ENCODE data around the gene CTDSPL.

CTDSPL gene

DNA sequence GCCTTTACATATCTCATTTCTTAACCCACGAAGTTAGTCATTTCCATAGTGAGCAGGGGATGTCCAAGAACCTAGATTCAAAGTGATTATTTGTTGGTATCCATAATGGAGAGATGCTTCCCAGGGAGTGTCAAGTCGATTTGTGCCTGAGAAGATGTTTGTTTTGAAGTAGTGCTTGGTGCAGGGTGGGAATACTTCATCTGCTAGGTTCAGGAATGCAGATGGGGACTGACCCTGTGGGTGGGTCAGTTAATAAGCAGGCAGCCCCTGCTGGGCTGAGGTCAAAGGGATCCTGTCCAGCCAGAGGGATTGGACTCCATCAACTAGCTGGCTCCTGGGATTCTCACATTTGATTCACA is 84.8 kb downstream of the CTDSPL start:
- Histone ChIP-seq H3K4me1 (ENCODE audit: control insufficient read depth, insufficient read depth, low read length, poor library complexity, severe bottlenecking) (no peaks in the 10 kb centered on the region), H3K4me3 (ENCODE audit: insufficient read depth, low read depth, low read length, poor library complexity, severe bottlenecking) (no peak overlapping the region), H3K27me3 (replicated peaks; ENCODE audit: control insufficient read depth, insufficient read depth, low read length, poor library complexity, severe bottlenecking) (no peaks in the 10 kb centered on the region), H3K36me3 (ENCODE audit: control insufficient read depth, insufficient read depth, low read length) (no peaks in the 10 kb centered on the region), H3K27ac (ENCODE audit: insufficient read depth, low read length, poor library complexity, severe bottlenecking) (no peak overlapping the region), H3K9me3 (ENCODE audit: control insufficient read depth, low read length) (no peaks in the 10 kb centered on the region)
- DNase-seq: no peak

DNA sequence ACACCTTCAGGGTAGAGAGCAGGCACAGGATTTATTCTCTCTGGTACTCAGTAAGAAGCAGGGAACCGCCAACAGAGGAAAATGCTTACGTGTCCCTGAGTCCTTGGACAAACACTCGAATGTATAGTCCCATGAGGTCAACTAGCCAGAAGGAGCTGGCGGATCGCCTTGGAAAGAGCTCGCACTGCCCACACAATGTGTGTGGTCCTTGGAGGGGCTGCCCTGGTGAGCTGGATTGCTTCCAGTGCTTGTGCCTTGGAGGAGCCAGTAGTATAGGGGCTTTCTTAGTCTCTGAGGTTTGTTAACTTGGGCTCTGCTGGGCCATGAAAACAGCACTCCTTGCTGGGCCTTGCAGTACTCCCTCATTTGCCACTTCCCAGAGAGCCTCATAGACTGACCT is 88.2 kb downstream of the CTDSPL start:
- Histone ChIP-seq H3K4me1 (ENCODE audit: control insufficient read depth, insufficient read depth, low read length, poor library complexity, severe bottlenecking) (no peaks in the 10 kb centered on the region), H3K4me3 (ENCODE audit: insufficient read depth, low read depth, low read length, poor library complexity, severe bottlenecking) (no peak overlapping the region), H3K27ac (ENCODE audit: insufficient read depth, low read length, poor library complexity, severe bottlenecking) (no peak overlapping the region), H3K27me3 (replicated peaks; ENCODE audit: control insufficient read depth, insufficient read depth, low read length, poor library complexity, severe bottlenecking) (no peaks in the 10 kb centered on the region), H3K36me3 (ENCODE audit: control insufficient read depth, insufficient read depth, low read length) (no peaks in the 10 kb centered on the region), H3K9me3 (ENCODE audit: control insufficient read depth, low read length) (no peaks in the 10 kb centered on the region)
- no peak for DNase-seq

DNA sequence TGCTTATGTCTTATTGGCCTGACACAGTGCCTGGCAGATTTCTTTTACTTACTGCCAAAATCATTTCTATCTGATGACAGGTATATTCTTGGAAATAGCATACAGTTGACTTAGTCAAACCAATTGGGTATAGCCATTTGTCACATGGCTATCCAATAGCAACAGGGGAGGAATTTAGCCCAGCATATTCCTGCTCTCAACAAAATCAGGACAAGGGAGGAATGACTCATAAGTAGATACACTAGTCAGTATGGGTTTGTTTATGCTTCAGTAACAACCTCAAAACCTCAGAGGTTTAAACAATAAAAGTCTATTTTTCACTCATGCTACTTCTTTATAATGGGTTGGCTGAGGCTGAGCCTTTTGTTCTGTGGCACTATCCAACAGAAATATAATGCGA is 90.9 kb downstream of the CTDSPL start:
- H3K9me3 ChIP-seq (ENCODE audit: control insufficient read depth, low read length): no peaks in the 10 kb centered on the region
- no peak for DNase-seq
- H3K36me3 ChIP-seq (ENCODE audit: control insufficient read depth, insufficient read depth, low read length): no peaks in the 10 kb centered on the region
- no peaks in the 10 kb centered on the region for H3K27me3 ChIP-seq (replicated peaks; ENCODE audit: control insufficient read depth, insufficient read depth, low read length, poor library complexity, severe bottlenecking)
- no peak overlapping the region for H3K27ac ChIP-seq (ENCODE audit: insufficient read depth, low read length, poor library complexity, severe bottlenecking)
- peaks cover 5% of the 10 kb centered on the region for H3K4me1 ChIP-seq (ENCODE audit: control insufficient read depth, insufficient read depth, low read length, poor library complexity, severe bottlenecking)
- no peak overlapping the region for H3K4me3 ChIP-seq (ENCODE audit: insufficient read depth, low read depth, low read length, poor library complexity, severe bottlenecking)

DNA sequence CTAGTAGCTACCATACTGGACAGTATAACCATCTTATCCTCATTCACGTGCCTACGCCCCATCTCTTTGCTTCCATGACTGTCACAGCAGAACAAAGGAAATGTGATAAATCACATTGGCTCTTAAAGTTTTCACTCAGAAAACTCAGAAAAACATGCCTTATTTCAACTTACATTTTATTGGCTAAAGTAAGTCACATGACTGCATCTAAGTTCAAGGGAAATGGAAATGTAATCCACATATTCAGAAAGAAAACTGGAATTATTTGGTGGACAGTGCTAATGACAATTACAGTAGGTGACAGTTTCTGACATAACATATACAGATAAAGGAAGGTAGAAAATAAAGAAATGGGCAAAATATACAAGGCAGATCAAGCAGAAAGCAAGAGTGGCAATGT is 91.5 kb downstream of the CTDSPL start:
- peaks cover 5% of the 10 kb centered on the region for H3K4me1 ChIP-seq (ENCODE audit: control insufficient read depth, insufficient read depth, low read length, poor library complexity, severe bottlenecking)
- no peaks in the 10 kb centered on the region for H3K36me3 ChIP-seq (ENCODE audit: control insufficient read depth, insufficient read depth, low read length)
- no peaks in the 10 kb centered on the region for H3K27me3 ChIP-seq (replicated peaks; ENCODE audit: control insufficient read depth, insufficient read depth, low read length, poor library complexity, severe bottlenecking)
- no peak for DNase-seq
- H3K4me3 ChIP-seq (ENCODE audit: insufficient read depth, low read depth, low read length, poor library complexity, severe bottlenecking): no peak overlapping the region
- no peaks in the 10 kb centered on the region for H3K9me3 ChIP-seq (ENCODE audit: control insufficient read depth, low read length)
- no peak overlapping the region for H3K27ac ChIP-seq (ENCODE audit: insufficient read depth, low read length, poor library complexity, severe bottlenecking)

DNA sequence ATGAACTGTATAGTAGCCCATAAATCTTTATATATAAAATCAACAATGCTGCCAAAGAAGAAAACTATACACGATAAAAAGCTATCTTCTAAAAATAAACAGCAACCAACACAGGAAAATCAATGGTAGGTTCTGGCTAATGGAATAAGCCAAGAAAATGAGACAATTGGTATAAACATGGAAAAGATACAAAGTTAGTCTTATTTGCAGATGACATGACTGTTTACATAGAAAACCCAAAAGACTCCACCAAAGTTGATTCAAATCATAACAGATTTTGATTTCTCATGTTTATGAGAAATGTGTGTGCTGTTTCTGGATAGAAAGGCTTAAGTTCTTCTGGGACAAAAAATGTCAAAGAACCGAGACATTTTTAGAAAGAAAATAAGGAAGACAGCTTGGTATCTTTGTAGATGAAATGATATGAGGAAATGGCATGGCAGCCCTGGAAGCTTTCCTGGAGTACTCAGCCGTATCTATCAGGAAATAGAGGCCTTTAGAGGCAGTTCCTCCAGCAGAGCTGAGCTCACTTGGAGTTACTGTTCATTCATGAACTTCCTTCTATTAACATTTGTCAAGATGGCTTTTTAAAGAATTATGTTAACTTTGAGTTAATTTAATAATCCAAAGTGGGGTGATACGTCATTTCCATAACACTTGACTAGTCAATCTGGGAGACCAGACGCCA is 92.2 kb downstream of the CTDSPL start:
- Histone ChIP-seq H3K36me3 (ENCODE audit: control insufficient read depth, insufficient read depth, low read length) (no peaks in the 10 kb centered on the region), H3K9me3 (ENCODE audit: control insufficient read depth, low read length) (no peaks in the 10 kb centered on the region), H3K27me3 (replicated peaks; ENCODE audit: control insufficient read depth, insufficient read depth, low read length, poor library complexity, severe bottlenecking) (no peaks in the 10 kb centered on the region), H3K27ac (ENCODE audit: insufficient read depth, low read length, poor library complexity, severe bottlenecking) (no peak overlapping the region), H3K4me3 (ENCODE audit: insufficient read depth, low read depth, low read length, poor library complexity, severe bottlenecking) (no peak overlapping the region), H3K4me1 (ENCODE audit: control insufficient read depth, insufficient read depth, low read length, poor library complexity, severe bottlenecking) (peaks cover 5% of the 10 kb centered on the region)
- DNase-seq: no peak

DNA sequence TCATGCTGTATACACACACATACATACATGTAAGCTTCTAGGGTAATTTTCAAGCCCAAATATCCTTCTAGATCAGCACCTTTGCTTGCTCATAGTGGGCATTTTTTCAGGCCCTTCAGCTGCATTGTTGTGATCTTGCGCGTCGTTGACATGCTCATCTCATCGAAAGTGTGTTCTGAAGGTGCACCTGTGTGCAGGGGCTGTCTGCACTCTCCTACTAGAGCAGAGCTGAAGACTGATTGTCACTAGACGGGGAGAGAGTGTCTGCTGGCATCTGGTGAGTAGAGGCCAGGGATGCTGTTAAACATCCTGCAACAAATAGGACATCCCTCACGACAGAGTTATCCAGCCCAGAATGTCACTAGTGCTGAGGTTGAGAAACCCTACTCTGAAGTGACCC is 93.2 kb downstream of the CTDSPL start:
- H3K27ac ChIP-seq (ENCODE audit: insufficient read depth, low read length, poor library complexity, severe bottlenecking): no peak overlapping the region
- H3K4me1 ChIP-seq (ENCODE audit: control insufficient read depth, insufficient read depth, low read length, poor library complexity, severe bottlenecking): peaks cover 5% of the 10 kb centered on the region
- no peaks in the 10 kb centered on the region for H3K36me3 ChIP-seq (ENCODE audit: control insufficient read depth, insufficient read depth, low read length)
- H3K27me3 ChIP-seq (replicated peaks; ENCODE audit: control insufficient read depth, insufficient read depth, low read length, poor library complexity, severe bottlenecking): no peaks in the 10 kb centered on the region
- no peak for DNase-seq
- no peaks in the 10 kb centered on the region for H3K9me3 ChIP-seq (ENCODE audit: control insufficient read depth, low read length)
- no peak overlapping the region for H3K4me3 ChIP-seq (ENCODE audit: insufficient read depth, low read depth, low read length, poor library complexity, severe bottlenecking)

DNA sequence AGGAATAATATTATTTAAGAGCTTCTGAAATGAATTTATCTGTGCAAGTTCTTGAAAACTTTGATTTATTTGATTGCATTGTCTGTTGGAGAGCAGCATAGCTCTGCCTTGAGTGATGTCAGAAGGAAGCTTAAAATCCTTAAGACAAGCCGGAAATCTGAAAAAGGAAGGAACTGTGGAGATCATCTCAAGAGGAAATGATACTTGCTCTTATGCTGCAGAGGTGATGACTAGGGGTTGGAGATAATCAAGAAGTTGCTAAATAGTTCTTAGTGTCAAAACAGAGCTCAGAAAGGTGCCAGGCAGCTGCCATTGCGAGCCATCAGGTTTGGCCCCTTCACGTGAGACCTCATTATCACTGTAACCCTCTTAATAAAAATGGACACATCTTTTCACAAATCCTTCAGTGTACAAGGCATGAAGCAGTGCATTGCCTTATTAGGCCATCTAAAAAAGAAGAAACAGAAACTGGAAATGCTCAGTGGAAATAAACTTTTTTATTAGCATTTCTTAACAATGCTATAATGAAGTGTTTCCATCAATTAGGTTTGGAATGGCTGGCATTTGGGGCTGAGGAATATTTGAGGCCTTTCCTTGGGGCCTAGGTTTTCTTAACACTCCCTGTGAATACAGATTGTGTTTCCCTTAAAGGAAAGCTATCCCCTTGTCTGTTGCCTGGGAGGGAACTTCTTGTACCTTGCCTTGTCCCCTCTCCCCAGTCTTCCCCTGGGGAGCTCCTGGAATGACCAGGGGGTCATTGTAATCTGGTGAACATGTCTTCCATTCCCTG is 94.4 kb downstream of the CTDSPL start:
- H3K9me3 ChIP-seq (ENCODE audit: control insufficient read depth, low read length): no peaks in the 10 kb centered on the region
- H3K36me3 ChIP-seq (ENCODE audit: control insufficient read depth, insufficient read depth, low read length): no peaks in the 10 kb centered on the region
- H3K27me3 ChIP-seq (replicated peaks; ENCODE audit: control insufficient read depth, insufficient read depth, low read length, poor library complexity, severe bottlenecking): no peaks in the 10 kb centered on the region
- H3K4me1 ChIP-seq (ENCODE audit: control insufficient read depth, insufficient read depth, low read length, poor library complexity, severe bottlenecking): peaks cover 5% of the 10 kb centered on the region
- no peak overlapping the region for H3K4me3 ChIP-seq (ENCODE audit: insufficient read depth, low read depth, low read length, poor library complexity, severe bottlenecking)
- H3K27ac ChIP-seq (ENCODE audit: insufficient read depth, low read length, poor library complexity, severe bottlenecking): no peak overlapping the region
- DNase-seq: no peak

DNA sequence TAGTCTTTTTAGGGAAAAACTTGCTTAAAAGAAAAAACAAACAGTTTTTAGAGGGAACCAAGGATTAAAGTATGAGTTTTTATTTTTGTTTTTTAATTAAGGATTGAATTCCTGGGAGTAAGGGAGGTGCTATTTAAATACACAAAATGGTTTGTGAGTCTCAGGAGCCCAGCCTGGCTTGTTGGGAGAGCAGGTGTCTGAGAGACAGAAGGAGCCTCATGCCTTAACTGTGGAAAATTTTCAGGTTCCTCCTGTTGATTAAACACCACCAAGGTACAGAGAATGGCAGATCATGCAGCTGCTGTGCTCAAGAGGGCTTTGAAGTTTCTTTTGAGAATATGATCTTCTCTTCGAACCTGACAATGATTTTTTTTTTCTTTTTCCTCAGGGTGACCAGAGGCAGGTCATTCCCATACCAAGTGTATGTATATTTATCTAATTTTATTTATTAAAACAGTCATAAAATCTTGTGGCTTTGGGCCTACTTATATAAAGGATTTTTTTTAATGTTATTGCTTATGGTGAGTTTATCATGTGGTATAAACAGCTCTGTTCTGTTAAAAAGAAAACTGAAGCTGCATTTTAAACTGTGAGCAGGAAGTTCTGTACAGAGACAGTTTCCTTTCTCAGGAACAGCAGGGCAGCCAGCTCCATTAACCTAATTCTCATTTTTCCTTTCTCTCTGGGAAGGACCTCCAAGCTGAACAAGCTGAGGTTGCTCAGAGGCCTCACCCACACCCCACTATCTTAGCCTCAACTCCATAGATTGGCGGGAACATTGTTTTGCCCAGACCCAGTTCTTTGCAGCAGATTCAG is 95.3 kb downstream of the CTDSPL start:
- Histone ChIP-seq H3K27me3 (replicated peaks; ENCODE audit: control insufficient read depth, insufficient read depth, low read length, poor library complexity, severe bottlenecking) (no peaks in the 10 kb centered on the region), H3K27ac (ENCODE audit: insufficient read depth, low read length, poor library complexity, severe bottlenecking) (no peak overlapping the region), H3K36me3 (ENCODE audit: control insufficient read depth, insufficient read depth, low read length) (no peaks in the 10 kb centered on the region), H3K4me1 (ENCODE audit: control insufficient read depth, insufficient read depth, low read length, poor library complexity, severe bottlenecking) (peaks cover 5% of the 10 kb centered on the region), H3K9me3 (ENCODE audit: control insufficient read depth, low read length) (no peaks in the 10 kb centered on the region), H3K4me3 (ENCODE audit: insufficient read depth, low read depth, low read length, poor library complexity, severe bottlenecking) (no peak overlapping the region)
- DNase-seq: no peak

DNA sequence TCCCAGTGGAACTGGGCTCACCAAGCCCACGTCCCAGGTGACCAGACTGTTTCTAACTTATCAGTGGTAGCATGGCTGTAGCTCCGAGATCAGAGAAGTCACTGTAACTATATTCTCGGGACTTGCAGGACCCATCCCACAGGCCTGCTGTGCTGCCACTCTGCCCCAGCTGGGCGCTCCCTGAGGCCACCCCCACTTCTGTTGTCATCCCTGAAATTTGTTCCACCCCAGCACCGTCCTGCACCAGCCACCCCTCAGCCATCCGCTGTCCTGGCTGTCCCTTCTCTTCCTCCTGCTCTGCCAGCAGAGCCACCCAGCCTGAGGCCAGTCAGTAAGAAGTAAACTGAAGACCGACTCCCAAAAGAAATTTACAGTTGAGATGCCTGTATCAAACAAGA is 95.9 kb downstream of the CTDSPL start:
- no peak overlapping the region for H3K27ac ChIP-seq (ENCODE audit: insufficient read depth, low read length, poor library complexity, severe bottlenecking)
- H3K36me3 ChIP-seq (ENCODE audit: control insufficient read depth, insufficient read depth, low read length): no peaks in the 10 kb centered on the region
- no peaks in the 10 kb centered on the region for H3K27me3 ChIP-seq (replicated peaks; ENCODE audit: control insufficient read depth, insufficient read depth, low read length, poor library complexity, severe bottlenecking)
- no peak overlapping the region for H3K4me3 ChIP-seq (ENCODE audit: insufficient read depth, low read depth, low read length, poor library complexity, severe bottlenecking)
- peaks cover 5% of the 10 kb centered on the region for H3K4me1 ChIP-seq (ENCODE audit: control insufficient read depth, insufficient read depth, low read length, poor library complexity, severe bottlenecking)
- no peak for DNase-seq
- H3K9me3 ChIP-seq (ENCODE audit: control insufficient read depth, low read length): no peaks in the 10 kb centered on the region

Measured in effector memory CD4-positive, alpha-beta T cell (primary cell).